CD8-positive, alpha-beta memory T cell (primary cell): ENCODE data around the gene KDM1B. TPM values are rescaled to one million over a fixed set of nuclear protein-coding genes. Genes with fewer than 3 reads are reported as not detected.
A peak's percentile ranks its signal among the peaks of the same experiment; 100 is the strongest.
"Not testable (repeated sequence)": the region's sequence is repeated elsewhere in the genome, so short reads cannot be mapped to it uniquely, and the experiment has no call there.

Experiments used
- CTCF ChIA-PET: fragments of 350-600 bp; sonication (Branson Sonifier 250); formaldehyde crosslinking; loops from one replicate; lab custom pipeline; 2021; ENCODE audit warnings: antibody characterized with exemption; lab: Charles Lee
- POLR2A ChIA-PET: fragments of 350-600 bp; sonication (Branson Sonifier 250); formaldehyde crosslinking; loops from one replicate; lab custom pipeline; 2021; ENCODE audit warnings: antibody characterized with exemption; lab: Charles Lee
- DNase-seq, 5 donors: peaks; one replicate each; pipeline versions ENCODE4 v3.0.0 to v3.0.0-alpha.2; 2020 to 2022; ENCODE audit warnings: mixed read lengths in 1 of 5
- H3K27ac ChIP-seq: one replicate; pipeline ENCODE4 v1.7.0; 2013; ENCODE audit warnings: low read depth, mild to moderate bottlenecking, low read length, moderate library complexity
- H3K27me3 ChIP-seq: 2 replicates; pipeline ENCODE4 v1.7.0; 2013; ENCODE audit warnings: low read length, mild to moderate bottlenecking; ENCODE audit not compliant: insufficient read depth, poor library complexity, severe bottlenecking
- H3K36me3 ChIP-seq: 2 replicates; pipeline ENCODE4 v1.7.0; 2013; ENCODE audit warnings: mild to moderate bottlenecking, low read length, moderate library complexity; ENCODE audit not compliant: insufficient read depth
- H3K4me1 ChIP-seq: 2 replicates; pipeline ENCODE4 v1.7.0; 2013; ENCODE audit warnings: mild to moderate bottlenecking, low read length, moderate library complexity; ENCODE audit not compliant: insufficient read depth
- H3K4me3 ChIP-seq: 2 replicates; pipeline ENCODE4 v1.7.0; 2013; ENCODE audit warnings: mild to moderate bottlenecking, low read length
- H3K9me3 ChIP-seq: 2 replicates; pipeline ENCODE4 v1.7.0; 2013; ENCODE audit warnings: mild to moderate bottlenecking, low read length
- H3K27ac Mint-ChIP-seq, 8 donors: one replicate each; pipeline ENCODE4 v1.8.0; 2020 to 2021; ENCODE audit warnings: mixed read lengths in 8 of 8, mild to moderate bottlenecking in 6 of 8, inconsistent platforms in 3 of 8, moderate library complexity in 3 of 8
- H3K27me3 Mint-ChIP-seq, 2 donors: one replicate each; pipeline ENCODE4 v1.8.0; 2020 to 2021; ENCODE audit warnings: mixed read lengths in 2 of 2, mild to moderate bottlenecking in 1 of 2, moderate library complexity in 1 of 2
- H3K36me3 Mint-ChIP-seq, 3 donors: one replicate each; pipeline ENCODE4 v1.8.0; 2020 to 2021; ENCODE audit warnings: mixed read lengths in 3 of 3, inconsistent platforms in 1 of 3, mild to moderate bottlenecking in 1 of 3
- H3K4me1 Mint-ChIP-seq, 3 donors: one replicate each; pipeline ENCODE4 v1.8.0; 2020 to 2021; ENCODE audit warnings: mixed read lengths in 3 of 3, inconsistent platforms in 1 of 3, mild to moderate bottlenecking in 1 of 3
- H3K4me3 Mint-ChIP-seq, 7 donors: one replicate each; pipeline ENCODE4 v1.8.0; 2020 to 2021; ENCODE audit warnings: mixed read lengths in 7 of 7, mild to moderate bottlenecking in 6 of 7, moderate library complexity in 4 of 7, inconsistent platforms in 2 of 7
- H3K9me3 Mint-ChIP-seq, 5 donors: one replicate each; pipeline ENCODE4 v1.8.0; 2020 to 2022; ENCODE audit warnings: mixed read lengths in 5 of 5, mild to moderate bottlenecking in 3 of 5, moderate library complexity in 2 of 5, inconsistent platforms in 1 of 5
- polyA plus RNA-seq: library from polyadenylated mRNA; unstranded; fragments of 300-500 nt; fragmentation: Illumina TruSeq; gene quantifications from one replicate; pipeline ENCODE4 v1.2.3, GENCODE V29; 2021
- total RNA-seq, 2 experiments: library from RNA; stranded (reverse); gene quantifications; one replicate each; pipeline ENCODE4 v1.2.3, GENCODE V29; 2021

Gene KDM1B
- total and polyA plus RNA-seq, 3 experiments from 2014 or later = 0.84 to 13.4 (median 12.6) TPM

- Histone ChIP-seq H3K27ac (no peak overlapping the region), H3K4me3 (no peak overlapping the region), H3K36me3 (peaks cover 7% of the 10 kb centered on the region), H3K4me1 (no peaks in the 10 kb centered on the region), H3K9me3 (no peaks in the 10 kb centered on the region), H3K27me3 (no peaks in the 10 kb centered on the region)
- ChIA-PET POLR2A (no interaction called here), CTCF (no interaction called here)
- Mint-ChIP-seq H3K27ac (no peak overlapping the region), H3K27me3 (no peaks in the 10 kb centered on the region), H3K9me3 (peaks cover 0 to 6% (median 4%) of the 10 kb centered on the region in 5 donors), H3K4me3 (no peak overlapping the region), H3K36me3 (peaks cover 19 to 72% (median 32%) of the 10 kb centered on the region in 3 donors), H3K4me1 (peaks cover 0 to 5% (median 4%) of the 10 kb centered on the region in 3 donors)
- no peak for DNase-seq
These were observed 10.5 kb downstream of the KDM1B start for GRCh38 chr6:18165751-18166150.

DNA sequence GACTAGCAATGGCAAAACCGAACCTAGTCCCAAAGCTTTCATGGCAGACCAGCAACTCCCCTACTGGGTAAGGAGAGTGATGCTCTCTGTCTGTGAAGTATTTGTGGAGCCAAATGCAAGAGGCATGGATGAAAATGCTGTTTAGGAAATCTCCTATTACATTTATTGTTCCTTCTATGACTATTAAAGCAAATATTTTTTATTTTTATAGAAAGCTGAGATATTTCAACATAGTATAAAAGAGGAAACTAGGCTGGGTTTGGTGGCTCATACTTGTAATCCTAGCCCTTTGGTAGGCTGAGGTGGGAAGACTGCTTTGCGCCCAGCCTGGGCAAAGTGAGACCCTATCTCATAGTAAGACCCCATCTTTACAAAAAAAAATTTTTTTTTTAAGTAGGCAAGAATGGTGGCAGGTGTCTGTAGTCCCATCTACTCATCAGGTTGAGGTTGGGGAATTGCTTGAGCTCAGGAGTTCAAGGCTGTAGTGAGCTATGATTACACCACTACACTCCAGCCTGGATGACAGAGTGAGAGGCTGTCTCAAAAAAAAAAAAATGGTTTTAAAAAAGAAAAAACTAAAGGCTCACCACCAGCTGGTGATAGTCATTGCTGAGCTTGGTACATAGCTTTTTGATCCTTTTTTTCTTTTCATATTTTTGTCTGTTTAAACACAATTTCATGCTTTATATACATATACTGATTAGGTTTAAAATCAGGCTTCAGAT is 11.3 kb downstream of the KDM1B start:
- ChIA-PET POLR2A (no interaction called here), CTCF (no interaction called here)
- H3K4me1 Mint-ChIP-seq = peaks cover 0 to 3% (median 0%) of the 10 kb centered on the region in 3 donors
- no peak overlapping the region for H3K27ac Mint-ChIP-seq
- H3K27me3 Mint-ChIP-seq = no peaks in the 10 kb centered on the region
- H3K36me3 Mint-ChIP-seq = peaks cover 16 to 70% (median 27%) of the 10 kb centered on the region in 3 donors
- no peak overlapping the region for H3K4me3 Mint-ChIP-seq
- Histone ChIP-seq H3K27me3 (no peaks in the 10 kb centered on the region), H3K4me1 (no peaks in the 10 kb centered on the region), H3K36me3 (no peaks in the 10 kb centered on the region), H3K4me3 (no peak overlapping the region), H3K27ac (no peak overlapping the region), H3K9me3 (no peaks in the 10 kb centered on the region)
- no peak for DNase-seq
- H3K9me3 Mint-ChIP-seq = peaks cover 0 to 6% (median 4%) of the 10 kb centered on the region in 5 donors

DNA sequence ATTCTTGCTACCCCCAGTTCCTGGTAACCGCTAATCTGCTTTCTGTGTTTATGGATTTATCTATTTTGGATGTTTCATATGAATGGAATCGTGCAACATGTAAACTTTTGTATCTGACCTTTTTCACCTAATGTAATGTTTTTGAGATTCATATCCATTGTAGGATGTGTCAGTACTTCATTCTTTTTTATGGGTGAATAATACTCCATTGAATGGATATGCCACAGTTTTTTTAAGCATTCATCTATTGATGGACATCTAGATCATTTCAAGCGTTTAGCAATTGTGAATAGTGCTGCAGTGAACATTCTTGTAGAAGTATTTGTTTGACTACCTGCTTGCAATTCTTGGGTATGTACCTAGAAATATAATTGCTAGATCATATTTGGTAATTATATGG is 13.0 kb downstream of the KDM1B start:
- Mint-ChIP-seq H3K4me3 (no peak overlapping the region), H3K36me3 (peaks cover 14 to 62% (median 18%) of the 10 kb centered on the region in 3 donors), H3K27ac (no peak overlapping the region), H3K27me3 (no peaks in the 10 kb centered on the region), H3K9me3 (peaks cover 0 to 6% (median 4%) of the 10 kb centered on the region in 5 donors), H3K4me1 (no peaks in the 10 kb centered on the region)
- POLR2A ChIA-PET = no interaction called here
- CTCF ChIA-PET = no interaction called here
- H3K4me1 ChIP-seq = no peaks in the 10 kb centered on the region
- H3K4me3 ChIP-seq = no peak overlapping the region
- H3K27ac ChIP-seq = no peak overlapping the region
- no peaks in the 10 kb centered on the region for H3K9me3 ChIP-seq
- no peaks in the 10 kb centered on the region for H3K27me3 ChIP-seq
- DNase-seq = no peak
- no peaks in the 10 kb centered on the region for H3K36me3 ChIP-seq

GRCh38 chr6:18171871-18172270 is 16.6 kb downstream of the KDM1B start:
- ChIA-PET CTCF (no interaction called here), POLR2A (no interaction called here)
- no peak overlapping the region for H3K27ac ChIP-seq
- peaks cover 31 to 70% (median 36%) of the 10 kb centered on the region in 3 donors for H3K36me3 Mint-ChIP-seq
- H3K27ac Mint-ChIP-seq = peak overlapping the region in 1 of 8 donors; percentile 6
- DNase-seq = no peak
- H3K4me3 Mint-ChIP-seq = no peak overlapping the region
- H3K4me1 Mint-ChIP-seq = peaks cover 2 to 12% (median 10%) of the 10 kb centered on the region in 3 donors
- H3K36me3 ChIP-seq = no peaks in the 10 kb centered on the region
- H3K27me3 Mint-ChIP-seq = no peaks in the 10 kb centered on the region
- H3K4me3 ChIP-seq = no peak overlapping the region
- H3K27me3 ChIP-seq = no peaks in the 10 kb centered on the region
- no peaks in the 10 kb centered on the region for H3K4me1 ChIP-seq
- H3K9me3 Mint-ChIP-seq = peaks cover 0 to 6% (median 4%) of the 10 kb centered on the region in 5 donors
- H3K9me3 ChIP-seq = no peaks in the 10 kb centered on the region

DNA sequence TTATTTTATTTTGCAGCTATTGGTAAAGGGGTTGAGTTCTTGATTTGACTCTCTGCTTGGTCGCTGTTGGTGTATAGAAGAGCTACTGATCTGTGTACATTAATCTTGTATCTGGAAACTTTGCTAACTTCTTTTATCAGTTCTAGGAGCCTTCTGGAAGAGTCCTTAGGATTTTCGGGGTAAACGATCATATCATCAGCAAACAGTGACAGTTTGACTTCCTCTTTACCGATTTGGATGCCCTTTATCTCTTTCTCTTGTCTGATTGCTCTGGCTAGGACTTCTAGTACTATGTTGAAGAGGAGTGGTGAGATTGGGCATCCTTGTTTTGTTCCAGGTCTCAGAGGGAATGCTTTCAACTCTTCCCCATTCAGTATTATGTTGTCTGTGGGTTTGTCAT is 21.0 kb downstream of the KDM1B start:
- H3K27me3 ChIP-seq, H3K36me3 ChIP-seq, H3K9me3 Mint-ChIP-seq, CTCF ChIA-PET, POLR2A ChIA-PET, H3K4me3 ChIP-seq, DNase-seq, H3K27me3 Mint-ChIP-seq, H3K4me1 ChIP-seq, H3K27ac ChIP-seq, H3K9me3 ChIP-seq, H3K4me3 Mint-ChIP-seq: not testable (repeated sequence)
- Mint-ChIP-seq H3K27ac (peak overlapping the region in 1 of 8 donors; percentile 80), H3K36me3 (peaks cover 32 to 69% (median 33%) of the 10 kb centered on the region in 3 donors), H3K4me1 (peaks cover 7 to 27% (median 26%) of the 10 kb centered on the region in 3 donors)

DNA sequence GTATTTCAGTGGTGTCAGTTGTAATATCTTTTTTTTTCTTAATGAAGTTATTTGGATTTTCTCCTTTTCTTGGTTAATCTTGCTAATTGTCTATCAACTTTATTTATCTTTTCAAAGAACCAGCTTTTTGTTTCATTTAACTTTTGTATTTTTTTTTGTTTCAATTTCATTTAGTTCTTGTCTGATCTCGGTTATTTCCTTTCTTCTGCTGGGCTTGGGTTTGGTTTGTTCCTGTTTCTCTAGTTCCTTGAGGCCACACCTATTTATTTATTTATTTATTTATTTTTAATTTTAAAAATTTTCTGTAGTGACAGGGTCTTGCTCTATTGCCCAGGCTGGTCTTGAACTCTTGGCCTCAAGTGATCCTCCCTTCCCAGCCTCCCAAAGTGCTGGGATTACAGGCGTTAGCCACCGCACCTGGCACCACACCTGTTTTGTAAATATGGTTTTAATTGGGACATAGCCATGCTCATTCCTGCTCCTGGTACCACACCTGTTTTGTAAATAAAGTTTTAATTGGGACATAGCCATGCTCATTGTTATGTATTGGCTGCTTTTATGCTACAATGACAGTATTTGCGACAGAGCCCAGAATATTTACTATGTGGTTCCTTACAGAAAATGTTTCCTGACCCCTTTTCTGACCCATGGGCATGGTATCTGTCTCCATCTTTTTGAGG is 22.2 kb downstream of the KDM1B start:
- Mint-ChIP-seq H3K4me1 (peaks cover 7 to 27% (median 26%) of the 10 kb centered on the region in 3 donors), H3K4me3 (no peak overlapping the region), H3K36me3 (peaks cover 33 to 67% (median 39%) of the 10 kb centered on the region in 3 donors), H3K27me3 (no peaks in the 10 kb centered on the region), H3K9me3 (no peaks in the 10 kb centered on the region), H3K27ac (no peak overlapping the region)
- no peak overlapping the region for H3K4me3 ChIP-seq
- no peaks in the 10 kb centered on the region for H3K4me1 ChIP-seq
- no peaks in the 10 kb centered on the region for H3K27me3 ChIP-seq
- no peak overlapping the region for H3K27ac ChIP-seq
- ChIA-PET POLR2A (no interaction called here), CTCF (no interaction called here)
- H3K36me3 ChIP-seq = no peaks in the 10 kb centered on the region
- DNase-seq = no peak
- no peaks in the 10 kb centered on the region for H3K9me3 ChIP-seq

GRCh38 chr6:18178960-18179615 is 23.9 kb downstream of the KDM1B start:
- peak overlapping the region in 1 of 8 donors; percentile 53 for H3K27ac Mint-ChIP-seq
- Histone ChIP-seq H3K27ac (no peak overlapping the region), H3K9me3 (no peaks in the 10 kb centered on the region), H3K27me3 (no peaks in the 10 kb centered on the region), H3K36me3 (no peaks in the 10 kb centered on the region), H3K4me3 (no peak overlapping the region), H3K4me1 (no peaks in the 10 kb centered on the region)
- H3K9me3 Mint-ChIP-seq = no peaks in the 10 kb centered on the region
- POLR2A ChIA-PET = no interaction called here
- DNase-seq = no peak
- H3K4me3 Mint-ChIP-seq = no peak overlapping the region
- peaks cover 33 to 70% (median 36%) of the 10 kb centered on the region in 3 donors for H3K36me3 Mint-ChIP-seq
- CTCF ChIA-PET = no interaction called here
- peaks cover 0 to 2% of the 10 kb centered on the region in 2 donors for H3K27me3 Mint-ChIP-seq
- peaks cover 7 to 27% (median 26%) of the 10 kb centered on the region in 3 donors for H3K4me1 Mint-ChIP-seq
